Psoas muscle (tissue), 8 donors: ENCODE measurements around the gene NDUFV1. TPM values are rescaled to one million over a fixed set of nuclear protein-coding genes. Genes with fewer than 3 reads are reported as not detected.
"Not testable (repeated sequence)": the region's sequence is repeated elsewhere in the genome, so short reads cannot be mapped to it uniquely, and the experiment has no call there.

Source experiments
- ATAC-seq, 4 donors: fragments of 200-7000 bp; cut with Tn5 transposase; one replicate each; pipeline ENCODE4 v1.9.1; 2020; ENCODE audit warnings: moderate library complexity in 3 of 4, mild to moderate bottlenecking in 2 of 4
- DNase-seq, 2 donors: peaks; one replicate each; pipeline ENCODE4 v3.0.0-alpha.2; 2020
- H3K27ac ChIP-seq: fragments of 200-600 bp; one replicate; pipeline ENCODE4 v1.8.0; 2022
- H3K27me3 ChIP-seq, 3 donors: fragments of 200-600 bp in 1 of 3; one replicate each; pipeline versions ENCODE4 v1.6.1 to v1.8.0; 2013 to 2022; ENCODE audit warnings: low read length in 2 of 3, mild to moderate bottlenecking in 2 of 3, moderate library complexity in 1 of 3; ENCODE audit not compliant: insufficient read depth in 3 of 3
- H3K36me3 ChIP-seq, 2 donors: fragments of 200-600 bp in 1 of 2; one replicate each; pipeline versions ENCODE4 v1.6.1 to v1.8.0; 2013 to 2022; ENCODE audit warnings: low read depth in 1 of 2, mild to moderate bottlenecking in 1 of 2, moderate library complexity in 1 of 2; ENCODE audit not compliant: insufficient read depth in 1 of 2
- H3K4me1 ChIP-seq: fragments of 200-600 bp; one replicate; pipeline ENCODE4 v1.8.0; 2022
- H3K4me3 ChIP-seq: fragments of 200-600 bp; one replicate; pipeline ENCODE4 v1.8.0; 2022; ENCODE audit warnings: mild to moderate bottlenecking
- H3K9me3 ChIP-seq: fragments of 200-600 bp; one replicate; pipeline ENCODE4 v1.8.0; 2022
- CTCF ChIP-seq: fragments of 200-600 bp; IDR thresholded peaks from one replicate; pipeline ENCODE4 v1.8.0; 2022; ENCODE audit warnings: antibody characterized with exemption
- WGBS, 3 donors: extraction: QIAGEN DNeasy Blood & Tissue Kit; methylation state at CpG; one replicate each; pipeline versions ENCODE4 v1.1.6 to v1.1.7; 2013; 5-methylcytosine and 5-hydroxymethylcytosine counted together
- intact Hi-C, 2 donors: fragments of 100-400 bp; cut with DNase I; formaldehyde crosslinking; loops; one replicate each; pipeline versions ENCODE4 v1.11.0 to v1.14.2; 2022
- polyA plus RNA-seq, 3 donors: library from polyadenylated mRNA; stranded (reverse); fragments of 200-250 nt; gene quantifications; one replicate each; pipeline ENCODE4 v1.2.3, GENCODE V29; 2013
- total RNA-seq, 4 donors: library from RNA; stranded (reverse); fragmentation: NEBNext Ultra II Directional in 2 of 4; extraction: Animal tissue kit (Norgen Biotek cat#: 25700) in 2 of 4; gene quantifications; one replicate each; pipeline versions ENCODE4 v1.2.1 to v1.2.4, GENCODE V29; 2021 to 2023
- donor health status: healthy with polysubstance abuse.
- donor health status: DM: no; HTN: no; CAD: no; lungs with moderate emphysema.
- donor health status: Bipolar disorder and iron deficiency.
- donor health status: healthy.
- donor health status: DM: yes; HTN: yes; CAD: no.
- donor health status: DM: no; HTN: no; CAD: no.
- donor health status: DM: no; HTN: no; CAD: no.
- donor health status: DM: yes; HTN: yes; CAD: no.

The NDUFV1 gene
- total and polyA plus RNA-seq, 7 donors = 248 to 413 (median 332) TPM

GRCh38 chr11:67592880-67593564, 13.7 kb upstream of the NDUFV1 start:
- Histone ChIP-seq H3K27me3 (no peaks in the 10 kb centered on the region), H3K9me3 (no peaks in the 10 kb centered on the region), H3K27ac (no peak overlapping the region), H3K4me3 (no peak overlapping the region), H3K36me3 (peaks cover 0 to 16% of the 10 kb centered on the region in 2 donors), H3K4me1 (no peaks in the 10 kb centered on the region)
- no peak for DNase-seq
- no peak for ATAC-seq
- TF ChIP-seq CTCF = no peak
- WGBS, 3 donors = 60 to 66% (median 65%) methylated on average over 12 of the region's 12 CpGs
- intact Hi-C loops = no loop called here

- intact Hi-C loops = no loop called here
- DNase-seq (no peak), ATAC-seq (no peak)
- Histone ChIP-seq H3K27me3 (no peaks in the 10 kb centered on the region), H3K4me3 (no peak overlapping the region), H3K4me1 (no peaks in the 10 kb centered on the region), H3K36me3 (peaks cover 0 to 10% of the 10 kb centered on the region in 2 donors), H3K27ac (no peak overlapping the region), H3K9me3 (no peaks in the 10 kb centered on the region)
- 47% methylated on average over 3 of the region's 3 CpGs for WGBS, 3 donors
- no peak for TF ChIP-seq CTCF
Observed at GRCh38 chr11:67593565-67593905, 13.2 kb upstream of the NDUFV1 start.

GRCh38 chr11:67594480-67594879, 12.3 kb upstream of the NDUFV1 start:
- no peaks in the 10 kb centered on the region for H3K27me3 ChIP-seq
- no peak for DNase-seq
- H3K36me3 ChIP-seq = peaks cover 0 to under 1% of the 10 kb centered on the region in 2 donors
- no peak overlapping the region for H3K27ac ChIP-seq
- 56 to 59% (median 58%) methylated on average over 3 of the region's 3 CpGs for WGBS, 3 donors
- H3K4me3 ChIP-seq = no peak overlapping the region
- no peak for TF ChIP-seq CTCF
- ATAC-seq = no peak
- H3K9me3 ChIP-seq = no peaks in the 10 kb centered on the region
- no peaks in the 10 kb centered on the region for H3K4me1 ChIP-seq
- intact Hi-C loops = no loop called here

GRCh38 chr11:67596753-67597300, 9.9 kb upstream of the NDUFV1 start:
- ATAC-seq = no peak
- Histone ChIP-seq H3K36me3 (no peaks in the 10 kb centered on the region), H3K9me3 (no peaks in the 10 kb centered on the region), H3K4me3 (no peak overlapping the region), H3K27ac (no peak overlapping the region), H3K27me3 (peaks cover 0 to 1% (median 0%) of the 10 kb centered on the region in 3 donors), H3K4me1 (no peaks in the 10 kb centered on the region)
- no peak for DNase-seq
- TF ChIP-seq CTCF = no peak
- intact Hi-C loops = no loop called here
- 85 to 87% (median 86%) methylated on average over 1 of the region's 1 CpG for WGBS, 3 donors

GRCh38 chr11:67597458-67597857, 9.3 kb upstream of the NDUFV1 start:
- not testable (repeated sequence) for ATAC-seq, H3K36me3 ChIP-seq
- no CpG with 5 or more reads among the region's 3 CpGs for WGBS, 3 donors

GRCh38 chr11:67597963-67598362, 8.8 kb upstream of the NDUFV1 start:
- H3K27me3 ChIP-seq, H3K36me3 ChIP-seq, H3K4me1 ChIP-seq, ATAC-seq, DNase-seq, H3K27ac ChIP-seq, H3K9me3 ChIP-seq, intact Hi-C loops, H3K4me3 ChIP-seq: not testable (repeated sequence)
- 91 to 93% (median 92%) methylated on average over 26 of the region's 26 CpGs for WGBS, 3 donors

More at GRCh38 chr11:67597458-67597857, 9.3 kb upstream of the NDUFV1 start:
- H3K9me3 ChIP-seq, DNase-seq, H3K27me3 ChIP-seq, H3K4me3 ChIP-seq, H3K4me1 ChIP-seq, H3K27ac ChIP-seq, intact Hi-C loops: not testable (repeated sequence)
